Heart left ventricle (tissue), 13 donors: ENCODE measurements around the gene ZNF43.
"Not testable (repeated sequence)": the region's sequence is repeated elsewhere in the genome, so short reads cannot be mapped to it uniquely, and the experiment has no call there.

Source experiments
- POLR2A ChIP-seq, 2 donors: fragments of 450-650 bp; IDR thresholded peaks; one replicate each; pipeline ENCODE4 v1.6.1; 2017; ENCODE audit warnings: antibody characterized with exemption in 2 of 2, mild to moderate bottlenecking in 2 of 2, moderate library complexity in 2 of 2
- TF ChIP-seq, protein P1 (sequence below), 12 donors: fragments of 200-600 bp; sonication (generic) in 4 of 12; IDR thresholded peaks; one replicate each; pipeline versions ENCODE4 v1.5.0 to v1.8.0; 2018 to 2022; ENCODE audit warnings: antibody characterized with exemption in 12 of 12, mild to moderate bottlenecking in 5 of 12
- donor health status: ischemic (EF 13 %, LVEDD 7.1; RV severe dilation, severe dysfunction).
- donor health status: DM: no; HTN: yes; CAD: no.
- donor health status: DM: no; HTN: no; CAD: no.
- donor health status: ischemic (EF 25% LVEDD 6.9; RV normal size, moderate dysfunction).
- donor health status: ischemic (EF 25% LVEDD 5.7; RV mildly dilated, moderate dysfunction).
- donor health status: ischemic (EF 35%, LVEDD 5.7; RV mildly dilated, moderate dysfunction).
- donor health status: nonischemic (EF 11% LVEDD 7.7; RV severe dilation, severe dysfunction).
- donor health status: DM: yes; HTN: yes; CAD: no.
- donor health status: PGD.
- donor health status: ischemic (EF 29% LVEDD 5.4; RV normal size, mild dysfunction).
- donor health status: nonischemic (EF 23%, LVEDD 6.1; RV moderate dilation, normal function).

DNA sequence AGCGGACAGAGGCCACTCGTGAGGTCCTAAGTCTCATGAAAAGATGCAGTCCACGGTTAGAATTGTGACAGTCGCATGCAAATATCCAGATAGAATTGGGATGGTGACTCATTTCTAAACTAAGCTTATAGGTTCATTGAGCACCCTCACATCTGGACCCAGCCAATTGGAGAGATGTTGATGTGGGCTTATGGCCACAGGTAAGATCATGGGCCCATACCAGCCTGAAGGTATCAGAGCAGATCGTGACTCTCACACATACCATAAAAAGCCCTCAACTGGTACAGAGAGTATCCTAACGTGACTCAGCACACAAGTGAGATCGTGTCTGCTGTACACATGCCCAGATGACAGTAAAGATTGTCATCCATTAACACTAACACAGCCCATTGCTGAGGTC is 40.6 kb upstream of the ZNF43 start:
- TF ChIP-seq, protein P1, sequence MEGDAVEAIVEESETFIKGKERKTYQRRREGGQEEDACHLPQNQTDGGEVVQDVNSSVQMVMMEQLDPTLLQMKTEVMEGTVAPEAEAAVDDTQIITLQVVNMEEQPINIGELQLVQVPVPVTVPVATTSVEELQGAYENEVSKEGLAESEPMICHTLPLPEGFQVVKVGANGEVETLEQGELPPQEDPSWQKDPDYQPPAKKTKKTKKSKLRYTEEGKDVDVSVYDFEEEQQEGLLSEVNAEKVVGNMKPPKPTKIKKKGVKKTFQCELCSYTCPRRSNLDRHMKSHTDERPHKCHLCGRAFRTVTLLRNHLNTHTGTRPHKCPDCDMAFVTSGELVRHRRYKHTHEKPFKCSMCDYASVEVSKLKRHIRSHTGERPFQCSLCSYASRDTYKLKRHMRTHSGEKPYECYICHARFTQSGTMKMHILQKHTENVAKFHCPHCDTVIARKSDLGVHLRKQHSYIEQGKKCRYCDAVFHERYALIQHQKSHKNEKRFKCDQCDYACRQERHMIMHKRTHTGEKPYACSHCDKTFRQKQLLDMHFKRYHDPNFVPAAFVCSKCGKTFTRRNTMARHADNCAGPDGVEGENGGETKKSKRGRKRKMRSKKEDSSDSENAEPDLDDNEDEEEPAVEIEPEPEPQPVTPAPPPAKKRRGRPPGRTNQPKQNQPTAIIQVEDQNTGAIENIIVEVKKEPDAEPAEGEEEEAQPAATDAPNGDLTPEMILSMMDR (IDR thresholded peaks at IDR 0.05): not testable (repeated sequence)
- not testable (repeated sequence) for TF ChIP-seq POLR2A (IDR thresholded peaks at IDR 0.05)
